Activated T-cell treated with anti-CD3 and anti-CD28 coated beads for 1 hour (primary cell): ENCODE results near the gene CENPU.
"Not testable (repeated sequence)": the region's sequence is repeated elsewhere in the genome, so short reads cannot be mapped to it uniquely, and the experiment has no call there.

ENCODE experiments used
- DNase-seq: peaks from one replicate; pipeline ENCODE4 v3.0.0-alpha.2; 2020; ENCODE audit warnings: low read depth

The CENPU gene, protein sequence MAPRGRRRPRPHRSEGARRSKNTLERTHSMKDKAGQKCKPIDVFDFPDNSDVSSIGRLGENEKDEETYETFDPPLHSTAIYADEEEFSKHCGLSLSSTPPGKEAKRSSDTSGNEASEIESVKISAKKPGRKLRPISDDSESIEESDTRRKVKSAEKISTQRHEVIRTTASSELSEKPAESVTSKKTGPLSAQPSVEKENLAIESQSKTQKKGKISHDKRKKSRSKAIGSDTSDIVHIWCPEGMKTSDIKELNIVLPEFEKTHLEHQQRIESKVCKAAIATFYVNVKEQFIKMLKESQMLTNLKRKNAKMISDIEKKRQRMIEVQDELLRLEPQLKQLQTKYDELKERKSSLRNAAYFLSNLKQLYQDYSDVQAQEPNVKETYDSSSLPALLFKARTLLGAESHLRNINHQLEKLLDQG

DNA sequence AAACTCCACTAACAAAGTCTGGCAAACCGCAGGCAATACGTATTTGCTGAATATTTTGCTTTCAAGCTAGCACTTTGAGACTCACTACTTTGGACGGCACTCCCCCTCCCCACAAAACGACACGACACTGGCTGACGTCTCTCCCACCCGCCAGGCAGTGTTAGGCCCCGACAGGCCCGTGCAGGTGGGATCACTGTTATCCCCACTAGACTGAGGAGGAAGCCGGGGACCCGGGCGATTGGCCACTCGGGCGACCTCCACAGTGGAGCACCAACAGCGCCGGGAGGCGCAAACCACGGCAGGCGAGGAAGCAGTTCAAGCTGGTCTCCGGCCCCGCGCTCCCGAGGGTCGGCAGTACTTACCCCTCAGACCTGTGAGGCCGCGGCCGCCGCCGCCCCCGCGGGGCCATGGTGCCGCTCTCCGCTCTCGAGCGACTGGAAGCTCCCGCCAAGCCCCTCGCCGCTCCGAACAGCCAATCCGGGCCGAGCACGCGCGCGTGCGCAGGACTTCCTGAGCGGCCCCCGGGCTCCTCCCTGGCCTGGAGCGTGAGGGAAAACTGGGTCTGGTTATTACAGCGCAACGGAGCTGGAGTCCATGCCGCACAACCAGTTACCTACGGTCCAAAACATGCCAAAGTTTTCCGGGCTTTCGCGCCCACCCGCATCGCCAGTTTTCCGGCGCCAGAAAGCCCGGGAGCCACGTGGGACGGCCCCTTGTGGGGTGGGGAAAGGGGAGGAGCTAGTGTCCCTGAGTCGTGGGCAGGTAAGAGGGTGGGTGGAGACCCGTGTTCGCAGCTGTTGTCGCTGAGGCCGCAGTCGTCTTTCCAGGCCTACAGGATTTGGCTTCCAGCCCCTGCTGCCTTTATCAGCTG is at the start of gene CENPU:
TSS of gene CENPU (minus strand) at position 443 of the 871 bp plus-strand sequence. CDS start at position 409, 34 bp downstream.
- DNase-seq = peak; percentile 94

DNA sequence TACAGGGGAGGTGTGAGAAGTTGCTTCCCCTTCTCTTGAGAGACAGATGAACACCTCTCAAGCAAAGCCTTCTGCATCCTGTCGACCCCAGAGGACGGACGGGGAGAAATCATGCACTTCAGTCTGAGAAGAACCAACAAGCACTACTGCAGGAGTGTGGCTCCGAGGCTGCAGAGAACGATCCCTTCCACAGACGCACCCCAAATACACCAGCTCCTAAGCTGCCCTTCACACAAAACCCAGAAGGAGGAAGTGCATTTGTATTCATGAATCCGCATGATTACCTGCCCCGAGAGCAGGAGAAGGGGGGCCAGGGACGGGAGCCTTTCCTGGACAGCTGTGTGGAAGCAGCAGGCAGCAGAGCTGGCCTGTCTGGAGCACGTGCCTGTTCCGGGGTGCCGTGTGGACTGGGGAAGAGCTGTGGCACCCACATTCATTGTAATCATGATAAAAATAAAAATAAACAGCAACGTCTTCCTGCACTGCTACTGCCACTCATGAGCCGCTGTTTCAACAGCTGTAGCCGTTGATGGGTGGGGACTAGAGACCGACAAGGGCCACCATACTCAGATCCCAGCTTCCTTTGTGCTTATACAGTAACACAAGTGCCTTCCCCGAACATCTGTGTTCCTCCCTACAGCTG is 49.0 kb upstream of the CENPU start:
- DNase-seq = no peak

DNA sequence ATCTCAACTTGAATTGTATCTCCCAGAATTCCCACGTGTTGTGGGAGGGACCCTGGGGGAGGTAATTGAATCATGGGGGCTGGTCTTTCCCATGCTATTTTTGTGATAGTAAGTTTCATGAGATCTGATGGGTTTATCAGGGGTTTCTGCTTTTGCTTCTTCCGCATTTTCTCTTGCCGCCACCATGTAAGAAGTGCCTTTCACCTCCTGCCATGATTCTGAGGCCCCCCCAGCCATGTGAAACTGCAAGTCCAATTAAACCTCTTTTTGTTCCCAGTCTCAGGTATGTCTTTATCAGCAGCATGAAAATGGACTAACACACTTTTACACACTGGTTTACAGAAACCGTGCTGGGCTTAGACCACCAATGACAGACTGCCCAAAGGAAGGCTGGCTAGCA is 45.3 kb upstream of the CENPU start:
- not testable (repeated sequence) for DNase-seq

DNA sequence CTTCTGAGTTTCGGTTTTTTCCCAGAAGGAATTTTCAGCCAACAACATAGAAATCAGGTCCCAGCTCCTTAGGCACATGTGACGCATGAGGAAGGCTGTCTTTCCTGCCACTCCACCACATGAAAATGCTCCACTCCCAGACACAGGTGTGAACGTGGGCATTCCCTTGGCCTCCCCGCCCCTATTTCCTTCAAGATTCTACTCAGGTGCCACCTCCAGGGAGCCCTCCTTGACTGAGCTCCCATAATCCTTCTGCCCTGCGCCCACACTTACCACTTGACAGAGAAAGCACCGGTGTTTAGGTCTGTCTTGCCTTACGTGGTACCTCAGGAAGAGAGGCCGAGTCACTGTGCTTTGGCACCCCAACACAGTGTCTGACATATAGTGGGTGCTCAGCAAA is 44.4 kb upstream of the CENPU start:
- DNase-seq = no peak

DNA sequence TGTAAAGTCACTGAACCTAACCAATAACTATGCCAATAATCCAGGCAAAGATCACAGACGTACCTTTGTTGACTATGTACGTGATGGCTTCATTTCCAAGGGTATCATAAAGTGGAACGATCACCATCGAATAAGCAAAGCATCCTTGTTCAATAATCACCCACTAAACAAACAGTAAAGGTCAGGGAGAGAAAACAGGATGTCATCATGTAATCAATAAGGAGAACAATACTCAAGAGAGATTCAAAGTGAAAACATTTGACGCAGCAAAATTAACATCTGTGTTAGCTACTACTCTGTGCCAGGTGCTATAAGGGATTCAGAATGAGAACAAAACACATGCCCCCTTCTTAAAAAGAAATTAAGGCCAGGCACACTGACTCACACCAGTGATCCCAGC is 42.9 kb upstream of the CENPU start:
- DNase-seq = no peak

DNA sequence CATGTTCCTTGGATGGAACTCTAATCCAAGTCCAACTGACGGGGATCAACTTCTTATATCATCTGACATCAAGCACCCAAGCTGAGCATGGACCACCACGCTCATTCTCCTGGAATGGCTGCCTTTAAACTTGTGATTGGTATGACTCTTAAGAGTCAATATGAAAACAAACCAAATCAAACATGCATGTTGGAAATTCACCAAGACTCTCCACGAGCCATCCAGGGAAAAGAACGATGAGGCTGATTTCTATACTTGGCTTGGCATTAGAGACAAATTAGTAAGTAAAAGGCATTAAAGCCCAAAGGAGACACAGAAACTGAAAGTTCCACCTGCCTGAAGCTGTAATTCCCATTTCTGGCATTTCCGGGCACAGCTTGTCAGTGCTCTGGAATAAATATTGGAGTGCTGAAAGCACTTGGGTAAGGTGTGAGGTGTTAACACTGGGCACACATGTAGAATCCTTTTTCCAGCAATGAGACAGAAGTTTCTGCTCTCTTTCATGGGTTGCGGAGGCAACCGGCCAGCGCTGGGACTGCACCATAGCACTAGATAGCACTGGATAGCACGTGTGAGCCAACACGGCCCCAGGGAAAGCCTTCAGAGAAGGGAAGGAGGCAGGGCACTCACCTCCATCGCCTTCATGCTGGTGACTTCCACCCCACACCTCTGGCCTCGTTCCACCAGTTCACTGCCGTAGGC is 42.1 kb upstream of the CENPU start:
- DNase-seq = no peak

DNA sequence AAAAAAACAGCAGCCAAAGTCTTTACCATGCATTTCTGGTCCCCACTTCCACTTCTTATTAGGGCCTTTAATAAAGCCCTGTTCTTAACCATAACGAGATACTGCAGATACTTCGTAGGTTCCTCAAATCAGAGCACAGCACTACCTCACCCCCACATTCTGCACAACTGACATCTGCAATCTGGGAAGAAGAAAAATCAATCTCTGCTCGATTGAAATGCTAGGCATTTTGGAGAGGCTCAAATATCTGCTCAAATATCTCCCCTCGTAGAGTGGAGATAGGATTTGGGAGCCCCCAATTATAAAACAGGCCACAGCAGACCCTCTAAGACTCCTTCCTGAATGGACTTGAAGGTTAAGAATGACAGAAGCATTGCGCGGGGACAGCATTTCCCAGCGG is 40.3 kb upstream of the CENPU start:
- no peak for DNase-seq

DNA sequence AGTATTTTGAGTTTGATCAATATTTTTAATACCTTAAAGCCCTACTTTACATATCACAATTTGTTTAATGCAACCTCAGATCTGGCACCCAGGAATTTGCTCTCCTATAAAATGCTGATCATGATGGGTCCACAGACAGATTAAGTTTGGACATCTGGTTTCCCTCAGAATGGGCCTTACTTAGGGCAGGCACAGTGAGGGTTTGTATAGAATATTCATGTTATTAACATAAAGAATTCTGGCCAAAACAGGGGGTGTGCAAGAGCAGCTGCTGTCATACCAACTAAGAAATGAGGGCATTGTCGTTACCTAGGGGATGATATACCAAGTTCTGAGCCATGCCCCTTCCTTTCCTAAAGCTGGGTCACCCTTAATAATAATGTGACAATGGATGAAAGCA is 37.5 kb upstream of the CENPU start:
- DNase-seq = no peak

DNA sequence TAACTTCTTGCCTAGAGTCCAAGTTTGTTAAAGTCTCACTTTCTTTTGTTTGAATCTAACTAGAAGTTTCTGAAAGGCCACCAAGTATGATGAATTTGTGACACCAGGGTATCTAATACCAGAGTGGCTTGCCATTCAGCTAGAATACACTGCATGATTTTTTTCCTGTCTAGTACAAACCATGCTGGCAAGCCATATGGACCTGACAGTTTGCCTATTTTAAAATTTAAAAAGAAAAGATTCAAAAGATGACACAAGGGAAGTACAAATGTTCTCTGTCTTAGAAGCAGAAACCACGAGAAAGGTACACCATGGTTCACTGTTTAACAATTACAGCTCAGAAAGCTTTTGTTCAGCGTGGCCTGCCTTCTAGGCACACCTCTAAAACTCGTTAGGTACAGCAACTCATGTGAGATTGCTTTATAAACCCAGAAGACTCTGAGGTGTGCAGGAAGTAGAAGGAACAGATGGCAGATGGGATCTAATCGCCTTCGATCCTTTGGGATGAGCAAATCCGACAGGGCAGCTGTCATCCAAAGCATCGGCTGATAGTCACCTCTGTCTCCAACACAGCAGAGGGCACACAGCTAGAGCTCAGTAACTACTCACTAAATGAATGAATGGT is 35.4 kb upstream of the CENPU start:
- no peak for DNase-seq

DNA sequence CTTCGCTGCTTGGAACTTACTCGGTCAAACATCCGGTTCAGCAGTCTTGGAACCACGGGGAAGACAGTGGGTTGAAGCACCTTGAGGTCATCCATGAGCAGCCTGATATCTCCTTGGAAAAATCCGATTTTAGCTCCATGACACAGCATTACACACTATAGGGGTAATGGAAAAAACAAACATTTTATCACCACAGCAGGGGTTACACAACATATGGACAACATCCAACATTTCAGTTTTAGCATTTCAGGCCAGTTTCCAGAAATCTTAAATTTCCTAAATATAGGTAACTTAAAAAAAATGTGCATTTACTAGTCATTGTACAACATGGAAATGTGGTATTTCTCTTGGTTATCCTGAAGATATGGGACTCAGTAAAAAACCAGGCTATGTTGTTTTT is 34.4 kb upstream of the CENPU start:
- no peak for DNase-seq

DNA sequence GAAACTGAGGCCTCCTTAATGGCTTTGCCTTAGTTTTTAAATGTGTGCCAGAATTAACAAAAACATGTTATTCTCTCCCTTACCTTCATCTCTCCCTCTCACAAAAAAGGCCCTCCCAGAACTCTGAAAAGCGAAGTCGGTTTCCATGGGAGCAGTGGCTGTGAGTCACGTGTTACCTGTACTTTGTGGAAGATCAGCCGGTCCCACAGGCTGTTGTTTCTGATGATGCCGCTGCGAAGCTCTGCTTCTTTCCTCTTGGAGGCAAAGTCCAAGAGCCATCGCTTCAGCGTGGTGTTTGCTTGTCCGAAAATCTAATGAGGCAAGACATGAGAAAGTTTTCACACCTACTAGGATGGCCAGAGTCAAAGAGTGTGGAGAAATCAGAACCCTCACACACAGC is 32.5 kb upstream of the CENPU start:
- no peak for DNase-seq

DNA sequence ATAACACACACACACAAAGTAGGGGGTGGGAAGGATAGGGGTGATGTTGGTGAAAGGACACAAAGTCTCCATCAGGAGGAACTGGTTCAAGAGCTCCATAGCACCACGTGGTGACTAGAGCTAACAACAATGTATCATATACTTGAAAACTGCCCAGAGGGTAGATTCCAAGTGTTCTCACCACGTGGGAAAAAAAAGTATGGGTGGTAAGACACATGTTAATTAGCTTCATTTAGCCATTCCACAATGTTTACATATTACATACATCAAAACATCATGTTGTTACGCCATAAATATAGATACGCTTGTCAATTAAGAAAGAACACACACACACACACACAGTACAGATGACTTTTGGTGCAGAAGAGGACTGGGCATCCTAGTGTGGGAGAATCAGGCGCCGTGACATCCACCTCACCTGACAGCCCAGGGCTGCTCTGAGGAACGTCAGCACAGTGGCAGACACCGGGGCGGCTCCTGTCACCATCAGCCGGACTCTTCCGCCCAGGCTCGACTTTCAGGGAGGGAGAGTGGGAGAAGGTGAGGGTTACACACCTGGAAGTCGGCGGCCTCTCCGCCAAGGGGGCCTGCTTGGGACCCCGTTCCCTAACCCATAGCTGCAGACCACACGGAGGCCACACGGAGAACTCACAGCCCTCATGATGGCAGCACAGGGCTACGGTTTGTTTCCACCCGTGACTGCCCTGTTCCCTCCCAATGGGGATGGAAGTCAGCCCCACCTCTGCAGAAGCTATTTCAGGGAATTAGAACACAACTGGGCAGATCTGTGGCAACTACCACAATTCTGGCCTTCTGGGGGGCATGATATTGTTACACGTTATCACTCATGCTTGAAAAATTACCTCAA is 31.8 kb upstream of the CENPU start:
- DNase-seq = no peak

DNA sequence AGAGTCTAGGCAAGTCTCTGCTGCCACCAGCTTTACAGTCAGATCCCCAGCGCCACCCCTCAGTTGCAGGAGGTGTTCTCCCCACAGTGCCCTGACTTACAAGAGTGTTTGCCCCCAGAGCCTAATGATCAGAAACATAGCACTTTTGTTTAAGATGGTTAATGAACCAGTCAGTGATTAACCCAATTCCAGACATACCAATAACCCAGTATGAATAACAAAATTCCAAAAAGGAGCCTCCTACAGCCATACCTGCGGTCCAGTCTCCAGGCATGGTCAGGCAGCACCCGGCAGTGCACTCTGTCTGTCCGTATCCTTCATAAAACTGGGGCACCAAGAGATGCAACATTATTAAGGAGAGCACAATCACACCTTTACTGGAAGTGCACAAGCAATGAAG is 30.7 kb upstream of the CENPU start:
- no peak for DNase-seq

DNA sequence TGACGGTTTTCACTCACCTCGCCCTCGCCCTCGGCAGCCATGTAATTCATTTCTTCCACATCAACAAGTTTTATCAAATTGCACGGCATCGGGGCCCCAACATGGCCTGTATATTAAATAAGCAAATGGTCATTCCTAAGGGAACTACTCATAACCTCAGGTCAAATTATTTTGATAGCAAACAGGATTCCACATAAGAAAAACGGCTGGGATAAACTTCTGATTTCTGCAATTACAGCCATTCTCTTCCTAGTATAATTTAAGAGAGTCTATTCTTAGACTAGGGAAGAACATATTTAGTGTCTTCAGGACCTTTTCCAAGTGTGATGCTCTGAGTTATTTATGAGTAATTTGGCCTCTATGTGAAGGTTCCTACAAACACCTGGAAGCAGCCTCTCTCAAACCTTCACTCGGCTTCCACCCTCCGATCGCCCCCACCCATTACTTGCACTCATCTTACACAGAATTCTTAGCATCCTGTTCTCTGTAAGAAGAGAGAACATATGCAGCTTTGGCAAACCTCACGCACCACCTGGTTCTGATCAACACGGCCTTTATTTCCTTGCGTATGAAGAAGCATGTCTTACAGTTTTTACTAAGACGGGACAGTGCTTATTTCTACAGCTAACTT is 29.4 kb upstream of the CENPU start:
- no peak for DNase-seq

DNA sequence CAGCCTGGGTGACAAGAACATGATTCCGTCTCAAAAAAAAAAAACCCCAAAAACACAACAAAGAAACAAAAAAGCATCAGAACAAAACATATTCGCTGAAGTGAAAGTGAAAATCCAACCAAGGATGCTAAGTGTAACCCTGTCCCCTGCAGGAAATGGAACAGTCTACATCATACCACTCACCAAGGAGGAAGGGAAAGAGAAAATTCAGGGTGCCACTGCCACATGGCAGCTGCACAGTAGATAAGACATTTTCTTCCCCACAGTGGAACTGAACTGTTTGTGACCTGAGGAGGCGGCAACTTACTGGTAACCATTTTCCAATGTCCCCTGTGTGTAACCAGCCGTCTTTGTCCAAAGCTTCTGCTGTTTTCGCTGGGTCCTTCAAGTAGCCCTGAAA is 28.2 kb upstream of the CENPU start:
- no peak for DNase-seq

DNA sequence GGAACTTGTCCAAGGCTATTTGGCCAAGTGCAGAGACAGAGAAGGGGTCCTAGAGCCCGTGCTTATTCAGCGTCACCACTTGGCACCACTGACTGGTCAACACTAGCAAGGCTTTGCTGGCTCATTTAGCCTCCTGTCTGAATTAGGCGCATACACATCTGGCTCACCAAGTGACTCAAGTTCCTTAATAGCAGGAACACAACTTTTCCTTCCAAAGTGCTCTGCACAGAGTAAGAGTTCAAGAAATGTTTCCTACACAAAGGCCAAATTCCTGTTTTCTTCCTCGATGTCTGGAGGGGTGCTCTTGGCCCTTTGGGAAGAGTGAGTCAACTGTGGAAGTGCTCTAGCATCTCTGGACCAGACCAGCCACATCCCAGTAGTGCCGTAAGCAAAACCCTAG is 26.8 kb upstream of the CENPU start:
- no peak for DNase-seq

DNA sequence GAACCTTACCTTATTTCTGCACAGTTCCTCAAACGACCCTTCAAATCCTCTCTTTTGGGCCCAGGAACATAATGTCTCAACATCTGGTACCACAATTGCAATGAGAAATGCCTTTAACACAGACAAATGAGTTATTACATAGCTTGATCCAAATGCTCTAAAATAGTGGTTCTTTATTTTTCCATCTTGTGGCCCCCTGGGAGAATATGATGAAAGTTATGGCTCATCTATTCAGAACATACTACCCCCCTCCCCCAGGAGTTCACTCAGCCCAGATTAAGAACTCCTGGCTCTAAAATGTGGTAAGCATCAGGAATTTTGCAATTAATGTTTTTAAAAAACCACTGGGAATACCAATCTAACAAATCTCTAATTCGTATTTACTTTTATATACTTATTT is 23.9 kb upstream of the CENPU start:
- no peak for DNase-seq

DNA sequence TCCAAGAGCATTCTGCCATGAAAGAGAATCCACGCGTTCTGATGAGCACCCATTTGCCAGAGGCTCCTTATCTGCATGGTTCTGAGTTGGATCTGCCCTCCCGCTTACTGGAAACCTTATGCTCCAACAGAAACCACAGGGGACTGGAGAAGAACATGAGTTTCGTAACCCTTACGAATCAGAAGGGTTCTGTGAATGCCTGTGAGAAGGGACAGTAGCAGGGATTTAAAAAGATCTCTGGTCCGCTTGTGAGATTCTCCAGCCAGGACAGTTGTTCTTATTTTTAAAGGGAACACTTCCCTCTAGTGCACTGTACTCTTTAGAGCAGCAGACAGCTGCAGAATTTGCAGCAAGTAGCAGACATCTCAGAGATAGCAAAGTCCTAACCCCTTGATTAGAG is 22.5 kb upstream of the CENPU start:
- DNase-seq = no peak

DNA sequence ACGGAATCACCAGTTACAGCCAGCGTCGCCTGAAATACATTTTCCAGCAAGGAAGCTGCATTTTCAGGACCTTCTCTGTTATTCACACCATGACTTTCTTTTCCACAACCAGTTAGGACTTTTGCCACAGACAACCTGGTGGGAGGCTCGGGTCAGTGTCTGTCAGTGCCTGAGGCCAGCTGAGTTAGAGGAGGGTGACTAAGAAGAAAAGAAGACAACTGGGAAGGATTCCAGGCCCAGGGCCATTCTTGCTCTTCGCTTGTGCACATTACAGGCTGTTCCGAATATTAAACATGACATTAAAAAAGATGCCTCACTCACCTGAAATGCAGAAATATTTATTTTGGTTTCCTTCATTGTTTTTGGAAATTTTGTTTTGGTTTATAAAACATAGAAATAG is 21.4 kb upstream of the CENPU start:
- no peak for DNase-seq
